ENCODE data around the gene NPTXR. TPM values are rescaled to one million over a fixed set of nuclear protein-coding genes. Genes with fewer than 3 reads are reported as not detected.

Gene NPTXR
- total RNA-seq, 4 donors from 2014 or later: 2.0 to 5.3 (median 3.6) TPM

GRCh38 chr22:38776086-38776485 lies 67.7 kb downstream of the NPTXR start:
- TF ChIP-seq, protein P1, sequence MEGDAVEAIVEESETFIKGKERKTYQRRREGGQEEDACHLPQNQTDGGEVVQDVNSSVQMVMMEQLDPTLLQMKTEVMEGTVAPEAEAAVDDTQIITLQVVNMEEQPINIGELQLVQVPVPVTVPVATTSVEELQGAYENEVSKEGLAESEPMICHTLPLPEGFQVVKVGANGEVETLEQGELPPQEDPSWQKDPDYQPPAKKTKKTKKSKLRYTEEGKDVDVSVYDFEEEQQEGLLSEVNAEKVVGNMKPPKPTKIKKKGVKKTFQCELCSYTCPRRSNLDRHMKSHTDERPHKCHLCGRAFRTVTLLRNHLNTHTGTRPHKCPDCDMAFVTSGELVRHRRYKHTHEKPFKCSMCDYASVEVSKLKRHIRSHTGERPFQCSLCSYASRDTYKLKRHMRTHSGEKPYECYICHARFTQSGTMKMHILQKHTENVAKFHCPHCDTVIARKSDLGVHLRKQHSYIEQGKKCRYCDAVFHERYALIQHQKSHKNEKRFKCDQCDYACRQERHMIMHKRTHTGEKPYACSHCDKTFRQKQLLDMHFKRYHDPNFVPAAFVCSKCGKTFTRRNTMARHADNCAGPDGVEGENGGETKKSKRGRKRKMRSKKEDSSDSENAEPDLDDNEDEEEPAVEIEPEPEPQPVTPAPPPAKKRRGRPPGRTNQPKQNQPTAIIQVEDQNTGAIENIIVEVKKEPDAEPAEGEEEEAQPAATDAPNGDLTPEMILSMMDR (IDR thresholded peaks at IDR 0.05; ENCODE audit: low read depth): no peak

DNA sequence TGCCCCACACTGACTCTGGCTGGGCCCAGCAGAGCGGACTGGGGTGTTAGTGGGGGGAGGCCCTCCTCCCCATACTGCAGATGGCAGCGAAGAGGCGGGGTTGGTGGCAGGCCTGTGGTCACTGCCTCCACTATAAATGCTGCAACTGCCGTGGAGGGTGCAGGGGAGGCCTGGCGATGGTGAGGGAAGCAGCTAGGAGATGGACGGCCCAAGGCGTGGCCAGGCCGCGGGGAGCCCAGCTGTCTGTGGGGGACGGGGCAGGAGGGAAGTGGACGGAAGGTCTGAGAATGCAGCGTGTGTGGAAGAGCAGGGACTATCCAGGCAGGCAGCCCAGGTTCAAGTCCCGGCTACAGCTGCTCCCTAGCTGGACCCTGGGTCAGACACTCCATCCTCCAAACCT lies 68.2 kb downstream of the NPTXR start:
- TF ChIP-seq, protein P1 (IDR thresholded peaks at IDR 0.05; ENCODE audit: low read depth): no peak

- TF ChIP-seq, protein P1 (IDR thresholded peaks at IDR 0.05; ENCODE audit: low read depth): no peak
Observed at GRCh38 chr22:38774496-38775166, 69.2 kb downstream of the NPTXR start.

- TF ChIP-seq, protein P1 (IDR thresholded peaks at IDR 0.05; ENCODE audit: low read depth): no peak
Observed at GRCh38 chr22:38773363-38773946, 70.4 kb downstream of the NPTXR start.

DNA sequence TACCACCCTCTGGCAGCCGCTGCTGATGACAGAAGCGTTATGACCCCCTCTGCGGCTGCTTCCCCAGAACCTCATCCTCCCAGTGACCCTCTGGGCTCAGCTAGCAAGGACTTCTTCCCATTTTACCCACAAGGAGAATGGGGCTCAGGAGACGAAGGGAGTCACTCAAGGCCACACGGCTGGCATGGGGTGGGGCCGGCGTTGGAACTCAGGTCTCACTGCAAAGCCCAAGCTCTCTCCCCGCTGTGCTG lies 71.3 kb downstream of the NPTXR start:
- TF ChIP-seq, protein P1 (IDR thresholded peaks at IDR 0.05; ENCODE audit: low read depth): no peak

GRCh38 chr22:38770257-38770949 lies 73.4 kb downstream of the NPTXR start:
- TF ChIP-seq, protein P1 (IDR thresholded peaks at IDR 0.05; ENCODE audit: low read depth): no peak

Other genes with a start within 250 kb of the NPTXR start
- gene FAM227A, start 187.6 kb downstream of the NPTXR start, total RNA-seq: 1 to 10 TPM in 1 of 4 donors, under 1 TPM in 1, not detected in 2; 0.88 to 1.9 TPM
- 10 to 100 TPM; 14.9 to 33.8 (median 17.4) TPM for gene CBY1, start 187.4 kb downstream of the NPTXR start, total RNA-seq
- gene TOMM22, start 162.1 kb downstream of the NPTXR start, total RNA-seq: 10 to 100 TPM; 26.6 to 52.2 (median 30.0) TPM
- 10 to 100 TPM; 35.9 to 59.2 (median 50.0) TPM for gene JOSD1, start 143.1 kb downstream of the NPTXR start, total RNA-seq
- gene GTPBP1, start 138.1 kb downstream of the NPTXR start, total RNA-seq: 10 to 100 TPM; 15.7 to 35.2 (median 30.0) TPM
- 100 to 1,000 TPM; 177 to 749 (median 361) TPM for gene SUN2, start 88.0 kb downstream of the NPTXR start, total RNA-seq
- 10 to 100 TPM in 2 of 4 donors, 1 to 10 TPM in 2; 5.8 to 14.3 (median 8.8) TPM for gene DNAL4, start 49.9 kb downstream of the NPTXR start, total RNA-seq
- 10 to 100 TPM in 3 of 4 donors, 1 to 10 TPM in 1; 9.3 to 28.8 (median 15.9) TPM for gene CBX6, start 28.2 kb upstream of the NPTXR start, total RNA-seq
- gene APOBEC3A, start 113.6 kb upstream of the NPTXR start, total RNA-seq: under 1 TPM in 3 of 4 donors, not detected in 1; 0.51 to 0.75 (median 0.65) TPM
- 1 to 10 TPM in 2 of 4 donors, not detected in 2; 1.3 to 1.7 TPM for gene APOBEC3B, start 138.3 kb upstream of the NPTXR start, total RNA-seq
- 10 to 100 TPM in 2 of 4 donors, 1 to 10 TPM in 2; 6.6 to 11.2 (median 8.6) TPM for gene APOBEC3C, start 170.2 kb upstream of the NPTXR start, total RNA-seq
- 1 to 10 TPM in 2 of 4 donors, under 1 TPM in 2; 0.44 to 3.6 (median 1.5) TPM for gene APOBEC3D, start 177.1 kb upstream of the NPTXR start, total RNA-seq
- 1 to 10 TPM; 1.8 to 3.9 (median 2.7) TPM for gene APOBEC3F, start 196.8 kb upstream of the NPTXR start, total RNA-seq
- gene APOBEC3G, start 233.2 kb upstream of the NPTXR start, total RNA-seq: 10 to 100 TPM in 1 of 4 donors, 1 to 10 TPM in 3; 2.6 to 16.1 (median 8.9) TPM

Measured in subcutaneous adipose tissue (tissue), 4 donors.